Germinal center (tissue), 1 donor: ENCODE measurements around the gene NFIB.

ENCODE experiments used
- DNase-seq: peaks from one replicate; pipeline ENCODE4 v3.0.0; 2012; ENCODE audit warnings: mixed read lengths, low spot score

Gene NFIB

GRCh38 chr9:14185016-14185415 lies 128.9 kb downstream of the NFIB start:
- no peak for DNase-seq

DNA sequence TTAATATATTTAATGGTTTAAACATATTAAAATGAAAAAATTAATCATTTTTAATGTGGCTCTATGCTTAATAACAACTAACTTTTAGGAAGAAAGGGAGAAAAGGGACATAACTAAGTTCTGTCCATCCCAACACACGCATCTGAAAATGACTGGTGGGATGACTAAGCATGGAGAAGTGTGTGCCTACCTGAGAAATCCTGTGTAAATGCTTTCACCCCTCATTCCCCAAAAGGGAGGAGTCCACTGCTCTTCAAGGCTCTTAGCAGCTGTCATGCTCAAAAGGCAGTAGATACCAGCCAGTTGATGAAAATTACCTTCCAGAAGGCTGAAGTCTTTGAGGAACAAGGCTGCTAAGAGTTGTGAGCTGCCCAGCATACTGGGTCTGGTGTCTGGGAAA lies 130.9 kb downstream of the NFIB start:
- no peak for DNase-seq

GRCh38 chr9:14180960-14181537 lies 132.9 kb downstream of the NFIB start:
- no peak for DNase-seq

- DNase-seq: no peak
Observed at GRCh38 chr9:14180093-14180959, 133.6 kb downstream of the NFIB start.

DNA sequence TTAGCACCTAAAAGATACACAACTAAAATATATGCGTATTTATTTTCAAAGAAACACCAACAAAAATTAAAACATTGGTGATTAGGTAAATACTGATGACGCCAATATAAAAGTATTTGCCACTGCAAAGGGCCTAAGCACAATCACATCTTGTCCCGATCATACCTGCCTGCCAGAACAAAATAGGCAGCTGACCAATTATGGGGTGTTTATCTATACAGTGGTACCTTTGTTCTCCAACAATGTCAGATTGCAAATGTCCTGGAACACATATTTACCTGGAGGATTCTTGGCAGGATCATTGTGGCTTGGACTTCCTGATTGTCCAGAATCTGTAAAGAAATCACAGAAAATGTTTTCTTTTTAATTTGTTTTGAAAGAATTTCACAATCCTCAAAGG lies 134.5 kb downstream of the NFIB start:
- DNase-seq: no peak

DNA sequence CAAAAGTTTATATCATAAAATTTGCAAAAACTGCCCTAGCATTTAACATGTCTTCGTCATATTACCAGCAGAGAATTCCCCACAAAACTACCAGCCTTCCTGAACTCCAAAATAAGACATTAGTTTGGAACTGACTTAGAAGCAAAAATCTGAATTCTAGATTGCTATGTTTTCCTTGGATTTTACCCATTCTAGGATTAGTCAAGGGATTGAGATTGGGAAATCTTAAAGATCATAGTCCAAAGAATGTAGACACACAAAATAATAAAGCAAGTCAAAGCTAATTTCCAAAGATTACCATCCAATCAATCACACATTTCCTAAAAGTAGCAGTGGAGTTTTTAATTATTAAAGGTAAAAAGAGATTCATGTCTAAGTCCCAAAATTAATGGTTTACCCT lies 138.2 kb downstream of the NFIB start:
- DNase-seq: no peak

GRCh38 chr9:14173713-14174112 lies 140.2 kb downstream of the NFIB start:
- no peak for DNase-seq

DNA sequence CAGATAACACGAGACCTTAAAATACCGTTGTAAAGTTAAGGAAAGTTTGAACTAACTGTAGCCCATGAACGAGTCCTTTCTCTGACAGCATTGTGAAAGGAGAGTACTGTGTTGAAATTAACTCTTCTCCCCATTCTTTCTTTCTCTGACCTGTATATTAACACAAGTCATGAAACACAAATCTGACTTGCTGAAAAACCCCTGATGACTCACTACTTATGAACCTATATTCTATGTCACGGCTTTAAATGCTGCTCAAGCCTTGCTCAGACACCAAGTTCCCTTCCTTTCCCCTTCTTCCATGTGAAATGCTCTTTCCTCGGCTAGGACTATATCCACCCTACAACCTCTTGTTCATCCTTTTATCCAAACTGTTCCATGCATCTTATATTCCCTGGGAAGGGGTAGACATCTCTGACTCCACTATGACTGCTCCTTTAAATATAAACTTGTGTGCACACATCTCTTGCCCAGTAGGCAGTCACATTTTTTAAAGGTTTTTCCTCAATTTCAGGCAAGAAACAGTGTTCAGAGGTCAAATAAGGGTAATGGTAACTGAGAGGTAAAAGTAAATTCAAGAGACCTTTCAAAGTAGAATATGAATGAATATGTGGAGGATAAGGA lies 142.9 kb downstream of the NFIB start:
- DNase-seq: no peak

DNA sequence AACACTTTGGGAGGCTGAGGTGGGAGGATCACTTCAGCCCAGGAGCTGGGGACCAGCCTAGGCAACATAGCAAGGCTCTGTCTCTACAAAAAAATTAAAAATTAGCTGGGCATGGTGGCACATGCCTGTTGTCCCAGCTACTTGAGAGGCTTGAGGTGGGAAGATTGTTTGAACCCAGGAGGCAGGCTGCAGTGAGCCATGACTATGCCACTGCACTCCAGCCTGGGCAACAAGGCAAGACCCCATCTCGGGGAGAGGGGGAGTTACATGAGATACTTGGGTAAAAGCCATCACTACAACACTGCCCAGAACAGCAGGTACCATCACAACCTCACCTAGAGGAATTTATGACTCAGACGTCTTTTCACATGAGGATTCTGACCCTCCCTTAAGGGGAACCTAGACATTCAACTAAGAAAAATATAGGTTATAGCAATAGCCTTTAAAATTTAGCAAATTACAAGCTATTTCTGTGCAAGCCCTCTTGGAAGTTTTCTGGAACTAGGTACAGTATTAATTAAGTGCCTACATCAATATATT lies 143.5 kb downstream of the NFIB start:
- no peak for DNase-seq

DNA sequence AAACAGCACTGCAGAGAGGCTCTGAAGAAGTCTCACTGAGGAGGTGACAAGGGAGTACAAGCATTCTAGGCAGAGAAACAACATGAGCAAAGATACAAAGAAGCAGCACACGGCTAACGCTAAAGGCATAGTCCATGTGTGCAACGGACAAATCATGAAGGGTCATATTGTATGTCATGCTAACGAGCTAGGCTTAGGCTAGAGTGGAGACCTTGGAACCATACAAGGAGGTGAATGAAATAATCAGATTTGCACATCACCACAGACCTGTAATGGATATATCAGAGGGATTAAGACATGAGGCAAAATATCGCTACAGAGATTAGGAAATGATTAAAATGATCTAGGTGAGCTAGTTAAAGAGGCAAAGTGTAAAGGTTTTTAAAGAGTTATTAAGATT lies 145.6 kb downstream of the NFIB start:
- DNase-seq: no peak

GRCh38 chr9:14165376-14166035 lies 148.4 kb downstream of the NFIB start:
- DNase-seq: no peak

- DNase-seq: no peak
Observed at GRCh38 chr9:14164908-14165307, 149.0 kb downstream of the NFIB start.

DNA sequence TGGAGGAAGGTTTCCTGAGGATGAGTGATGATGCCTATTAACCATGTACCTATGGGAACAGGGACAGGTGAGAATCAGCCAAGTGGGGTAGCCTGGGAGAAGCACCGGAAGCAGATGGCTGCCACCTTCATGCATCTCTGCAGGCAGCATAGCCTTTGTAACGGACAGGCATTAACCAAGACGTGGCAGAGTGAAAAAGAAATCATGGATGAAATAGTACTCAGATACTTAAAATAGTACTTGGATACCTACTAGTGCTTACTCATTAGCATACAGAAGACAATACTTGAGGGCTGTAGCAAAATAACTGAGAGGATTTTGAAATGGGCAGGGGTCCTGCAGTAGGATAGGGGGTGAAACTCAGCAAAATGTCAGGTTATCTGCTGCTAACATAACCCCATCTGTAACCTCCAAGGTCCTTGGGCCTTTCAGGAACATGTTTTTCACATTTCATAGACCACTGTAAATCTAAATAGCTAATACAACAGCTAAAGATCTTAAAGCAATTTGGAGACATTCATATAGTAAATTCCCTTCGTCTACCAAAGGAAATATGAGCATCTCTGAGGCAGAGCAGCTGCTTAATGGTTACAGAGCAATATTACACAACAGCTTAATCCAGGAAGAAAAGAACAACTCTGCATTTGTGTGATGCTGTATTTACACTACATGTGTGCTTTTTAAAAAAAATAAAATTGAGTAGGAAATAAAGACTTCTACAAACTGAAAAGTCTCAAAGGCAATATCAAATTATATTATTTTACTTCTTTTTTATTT lies 154.3 kb downstream of the NFIB start:
- no peak for DNase-seq

DNA sequence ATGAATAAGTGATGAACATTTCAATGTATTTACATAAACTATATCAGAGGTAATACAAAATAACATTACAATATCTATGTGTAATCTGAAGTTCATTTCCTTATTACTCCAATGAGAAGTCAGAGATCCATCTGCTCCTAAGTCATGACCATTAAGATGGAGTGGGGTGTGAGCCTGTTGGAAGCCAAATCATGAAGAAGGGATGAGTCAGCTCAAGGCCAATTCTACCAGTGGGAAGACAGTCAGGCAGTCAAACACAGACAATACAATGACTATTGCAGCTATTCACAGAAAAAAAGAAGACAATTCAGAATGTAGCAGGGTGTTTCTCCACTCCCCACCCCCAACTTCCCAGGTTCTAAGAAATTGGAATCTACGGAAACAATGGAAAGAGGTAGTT lies 155.0 kb downstream of the NFIB start:
- no peak for DNase-seq

DNA sequence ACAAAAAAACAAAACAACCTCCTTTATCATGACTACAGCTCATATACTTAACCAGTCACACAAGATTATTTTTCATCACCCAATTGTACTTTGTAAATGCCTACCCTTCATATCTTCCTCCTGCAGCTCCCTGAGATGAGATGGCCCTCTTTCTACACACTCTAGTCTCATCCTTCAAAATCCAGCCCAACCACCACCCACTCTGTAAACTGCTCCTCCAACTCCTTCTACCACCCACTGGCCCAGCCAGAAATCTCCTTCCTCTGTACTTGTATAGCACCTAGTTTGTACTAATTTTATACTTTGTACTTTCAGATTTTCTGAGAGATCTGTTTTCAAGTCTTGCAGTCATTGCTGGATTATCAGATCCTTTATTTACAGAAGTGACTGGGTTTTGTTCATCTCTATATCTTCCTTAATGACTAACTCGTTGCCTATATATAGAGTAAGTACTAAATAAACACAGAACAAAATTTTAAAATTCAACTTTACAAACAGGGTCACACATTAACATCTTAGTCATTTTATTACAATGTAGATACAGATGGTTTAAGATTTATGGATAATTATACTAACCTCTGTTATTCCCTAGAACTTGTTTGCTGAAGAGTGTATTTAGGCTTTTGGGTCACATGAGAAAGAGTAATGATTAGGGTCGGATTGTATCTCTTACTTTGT lies 155.7 kb downstream of the NFIB start:
- no peak for DNase-seq

DNA sequence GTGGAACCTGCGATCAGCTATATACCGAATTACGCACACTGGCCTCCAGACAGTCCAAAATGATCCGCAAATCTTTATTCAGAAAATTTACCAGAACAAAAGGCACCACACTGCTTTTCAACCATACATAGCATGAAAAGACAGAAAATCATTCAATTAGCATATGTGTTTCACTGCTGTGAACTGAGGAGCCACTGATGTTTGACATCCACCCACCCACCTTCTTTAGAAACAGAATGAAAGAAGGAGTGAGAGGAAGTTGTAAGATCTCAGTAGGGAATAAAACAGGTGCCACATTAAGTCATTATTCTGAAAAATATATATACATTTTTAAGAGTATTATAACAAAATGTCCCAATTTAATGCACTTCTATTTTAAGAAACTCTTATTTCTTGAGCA lies 156.8 kb downstream of the NFIB start:
- no peak for DNase-seq

- no peak for DNase-seq
Observed at GRCh38 chr9:14156046-14156445, 157.9 kb downstream of the NFIB start.

GRCh38 chr9:14155237-14155636 lies 158.7 kb downstream of the NFIB start:
- DNase-seq: no peak

DNA sequence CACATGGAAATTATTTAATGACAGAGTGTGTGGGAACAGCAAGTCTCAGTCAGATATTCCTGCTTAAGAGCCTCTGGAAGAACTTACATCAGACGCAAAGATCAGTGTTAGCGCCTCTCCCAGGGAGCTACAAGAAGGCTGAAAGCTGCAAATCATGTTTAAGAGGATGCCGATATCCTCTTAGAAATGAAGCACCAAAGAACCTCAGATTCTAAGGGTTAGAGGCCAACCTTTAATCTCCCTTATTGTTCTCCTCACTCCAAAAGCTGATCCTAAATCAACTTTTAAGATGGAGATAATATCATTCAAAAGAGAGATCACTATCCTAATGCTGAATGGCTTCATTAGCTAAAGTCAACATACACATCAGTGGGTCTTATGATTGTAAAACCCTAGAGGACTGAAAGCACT lies 160.6 kb downstream of the NFIB start:
- no peak for DNase-seq

DNA sequence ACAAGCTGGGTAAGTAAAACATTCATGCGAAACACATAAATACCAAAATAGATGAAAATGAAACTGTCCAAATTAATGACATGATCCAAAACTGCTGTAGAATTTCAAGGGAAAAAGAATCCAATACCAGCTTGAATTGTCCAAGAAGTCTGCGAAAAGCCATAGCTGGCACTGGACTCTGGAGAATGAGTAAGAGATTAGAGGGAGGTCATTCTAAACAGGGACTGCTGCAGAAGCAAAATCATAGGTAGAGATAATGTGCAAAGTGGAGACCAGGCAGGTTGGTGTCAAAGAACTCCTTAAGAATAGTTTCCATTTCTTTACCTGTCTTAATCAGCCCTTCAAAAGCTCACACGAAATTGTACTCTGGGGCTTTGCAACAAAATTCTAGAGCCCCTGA lies 162.5 kb downstream of the NFIB start:
- no peak for DNase-seq

GRCh38 chr9:14148501-14149103 lies 165.3 kb downstream of the NFIB start:
- DNase-seq: no peak
